ENCODE data around the gene BUD23. TPM values are rescaled to one million over a fixed set of nuclear protein-coding genes. Genes with fewer than 3 reads are reported as not detected.

BUD23 gene
- total and polyA plus RNA-seq, 2 experiments from 2014 or later = 63.9 to 170 TPM

- no peaks in the 10 kb centered on the region for H3K4me1 ChIP-seq (ENCODE audit: low read depth)
- H3K4me3 ChIP-seq = no peak overlapping the region
- H3K9me3 ChIP-seq (ENCODE audit: low read depth) = no peaks in the 10 kb centered on the region
- no peak for DNase-seq (ENCODE audit: low read depth in 1 of 2, low spot score in 1 of 2)
- no peaks in the 10 kb centered on the region for H3K36me3 ChIP-seq
- peaks cover 1% of the 10 kb centered on the region for H3K27me3 ChIP-seq
- H3K27ac ChIP-seq = no peak overlapping the region
- no peak for TF ChIP-seq CTCF (IDR thresholded peaks at IDR 0.05; ENCODE audit: low read depth, low read length)
These were observed 40.4 kb downstream of the BUD23 start for GRCh38 chr7:73723813-73724212.

GRCh38 chr7:73726083-73726466 is 42.7 kb downstream of the BUD23 start:
- no peak for TF ChIP-seq CTCF (IDR thresholded peaks at IDR 0.05; ENCODE audit: low read depth, low read length)
- DNase-seq (ENCODE audit: low read depth in 1 of 2, low spot score in 1 of 2) = no peak
- Histone ChIP-seq H3K36me3 (no peaks in the 10 kb centered on the region), H3K27me3 (no peaks in the 10 kb centered on the region), H3K27ac (no peak overlapping the region), H3K4me1 (ENCODE audit: low read depth) (no peaks in the 10 kb centered on the region), H3K9me3 (ENCODE audit: low read depth) (no peaks in the 10 kb centered on the region), H3K4me3 (no peak overlapping the region)

- H3K9me3 ChIP-seq (ENCODE audit: low read depth) = no peaks in the 10 kb centered on the region
- H3K27ac ChIP-seq = no peak overlapping the region
- H3K4me3 ChIP-seq = no peak overlapping the region
- no peaks in the 10 kb centered on the region for H3K4me1 ChIP-seq (ENCODE audit: low read depth)
- no peaks in the 10 kb centered on the region for H3K27me3 ChIP-seq
- TF ChIP-seq CTCF (IDR thresholded peaks at IDR 0.05; ENCODE audit: low read depth, low read length) = no peak
- H3K36me3 ChIP-seq = no peaks in the 10 kb centered on the region
- DNase-seq (ENCODE audit: low read depth in 1 of 2, low spot score in 1 of 2) = no peak
These were observed 44.6 kb downstream of the BUD23 start for GRCh38 chr7:73727952-73728351.

- H3K27ac ChIP-seq = no peak overlapping the region
- H3K4me1 ChIP-seq (ENCODE audit: low read depth) = no peaks in the 10 kb centered on the region
- no peaks in the 10 kb centered on the region for H3K36me3 ChIP-seq
- H3K4me3 ChIP-seq = no peak overlapping the region
- H3K27me3 ChIP-seq = no peaks in the 10 kb centered on the region
- DNase-seq (ENCODE audit: low read depth in 1 of 2, low spot score in 1 of 2) = no peak
- no peak for TF ChIP-seq CTCF (IDR thresholded peaks at IDR 0.05; ENCODE audit: low read depth, low read length)
- no peaks in the 10 kb centered on the region for H3K9me3 ChIP-seq (ENCODE audit: low read depth)
These were observed 45.2 kb downstream of the BUD23 start for GRCh38 chr7:73728551-73728950.

- Histone ChIP-seq H3K9me3 (ENCODE audit: low read depth) (no peaks in the 10 kb centered on the region), H3K36me3 (no peaks in the 10 kb centered on the region), H3K27ac (no peak overlapping the region), H3K4me3 (no peak overlapping the region), H3K4me1 (ENCODE audit: low read depth) (no peaks in the 10 kb centered on the region), H3K27me3 (no peaks in the 10 kb centered on the region)
- no peak for DNase-seq (ENCODE audit: low read depth in 1 of 2, low spot score in 1 of 2)
- no peak for TF ChIP-seq CTCF (IDR thresholded peaks at IDR 0.05; ENCODE audit: low read depth, low read length)
These were observed 47.1 kb downstream of the BUD23 start for GRCh38 chr7:73730485-73730884.

GRCh38 chr7:73732397-73732796 is 49.0 kb downstream of the BUD23 start:
- H3K9me3 ChIP-seq (ENCODE audit: low read depth) = no peaks in the 10 kb centered on the region
- DNase-seq (ENCODE audit: low read depth in 1 of 2, low spot score in 1 of 2) = no peak
- H3K4me1 ChIP-seq (ENCODE audit: low read depth) = no peaks in the 10 kb centered on the region
- no peaks in the 10 kb centered on the region for H3K27me3 ChIP-seq
- H3K27ac ChIP-seq = no peak overlapping the region
- no peak overlapping the region for H3K4me3 ChIP-seq
- TF ChIP-seq CTCF (IDR thresholded peaks at IDR 0.05; ENCODE audit: low read depth, low read length) = no peak
- H3K36me3 ChIP-seq = no peaks in the 10 kb centered on the region

Measured in cardiac muscle cell (in vitro differentiated cells and primary cell).